Mammary epithelial cell (primary cell): Measurements from ENCODE around the gene SLC31A1.

Experiments used
- CTCF ChIP-seq, 2 donors: IDR thresholded peaks in 1 of 2; conservative IDR thresholded peaks in 1 of 2; 2 replicates each; pipeline ENCODE4 v1.5.1; 2011 to 2012; ENCODE audit warnings: inconsistent platforms in 2 of 2, low read length in 2 of 2, mild to moderate bottlenecking in 2 of 2, control low read depth in 1 of 2, low read depth in 1 of 2; ENCODE audit not compliant: insufficient read depth in 1 of 2; ENCODE audit errors: extremely low read depth in 1 of 2
- EZH2 ChIP-seq: IDR thresholded peaks from 2 replicates; pipeline ENCODE4 v1.6.1; 2012; ENCODE audit warnings: low read length, inconsistent platforms, borderline replicate concordance

GRCh38 chr9:113307396-113307975 is 86.1 kb downstream of the SLC31A1 start:
- TF ChIP-seq CTCF (conservative IDR thresholded peaks at IDR 0.05 in 1 of 2, IDR thresholded peaks at IDR 0.05 in 1 of 2; ENCODE audit: extremely low read depth in 1 of 2, insufficient read depth in 1 of 2, low read depth in 1 of 2, low read length in 2 of 2) (no peak), EZH2 (no peak)
